GM20431 (cell line): Measurements from ENCODE around the gene FTH1.

Experiments
- in situ Hi-C: fragments of 300-500 bp; cut with MseI, MboI; formaldehyde crosslinking; loops from one replicate; pipeline ENCODE4 v1.15.0; 2020; ENCODE audit warnings: low sequenced_read_pairs; ENCODE audit not compliant: unreplicated experiment

The FTH1 gene

DNA sequence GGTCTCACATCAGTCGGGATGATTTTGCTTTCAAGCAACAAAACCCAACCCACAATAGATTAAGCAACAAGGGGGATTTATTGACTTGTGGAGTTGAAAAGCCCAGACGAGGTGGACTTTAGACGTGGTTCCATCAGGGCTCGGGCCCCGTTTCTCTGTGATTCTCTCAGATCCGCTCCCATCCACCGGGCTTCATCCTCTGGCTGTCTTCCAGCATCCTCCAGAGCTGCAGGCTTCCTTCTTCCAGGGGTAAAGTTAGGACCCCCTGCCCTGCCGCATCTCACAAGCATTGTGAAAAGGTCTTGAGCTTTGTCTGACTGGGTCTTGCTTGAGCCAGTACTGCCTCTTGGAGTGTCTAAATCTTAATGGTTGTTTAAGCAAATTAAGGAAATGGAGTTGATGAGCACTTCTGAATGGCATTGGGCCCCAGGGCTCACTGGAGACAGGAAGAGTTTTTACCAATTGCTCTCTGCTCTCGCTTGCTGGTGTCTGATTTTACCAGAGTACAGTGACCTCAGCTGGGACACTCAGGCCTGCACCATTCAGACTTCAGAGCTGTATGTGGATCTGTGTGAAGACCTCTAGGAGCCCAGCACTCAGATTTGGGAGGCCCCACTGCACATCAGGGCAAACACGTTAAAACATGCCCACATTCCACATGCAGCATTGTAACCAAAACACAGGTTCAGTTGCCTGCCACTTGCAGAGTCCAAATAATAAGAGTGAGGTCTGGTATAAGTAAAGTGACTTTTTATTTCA lies 13.5 kb upstream of the FTH1 start:
- in situ Hi-C loops: no loop called here

DNA sequence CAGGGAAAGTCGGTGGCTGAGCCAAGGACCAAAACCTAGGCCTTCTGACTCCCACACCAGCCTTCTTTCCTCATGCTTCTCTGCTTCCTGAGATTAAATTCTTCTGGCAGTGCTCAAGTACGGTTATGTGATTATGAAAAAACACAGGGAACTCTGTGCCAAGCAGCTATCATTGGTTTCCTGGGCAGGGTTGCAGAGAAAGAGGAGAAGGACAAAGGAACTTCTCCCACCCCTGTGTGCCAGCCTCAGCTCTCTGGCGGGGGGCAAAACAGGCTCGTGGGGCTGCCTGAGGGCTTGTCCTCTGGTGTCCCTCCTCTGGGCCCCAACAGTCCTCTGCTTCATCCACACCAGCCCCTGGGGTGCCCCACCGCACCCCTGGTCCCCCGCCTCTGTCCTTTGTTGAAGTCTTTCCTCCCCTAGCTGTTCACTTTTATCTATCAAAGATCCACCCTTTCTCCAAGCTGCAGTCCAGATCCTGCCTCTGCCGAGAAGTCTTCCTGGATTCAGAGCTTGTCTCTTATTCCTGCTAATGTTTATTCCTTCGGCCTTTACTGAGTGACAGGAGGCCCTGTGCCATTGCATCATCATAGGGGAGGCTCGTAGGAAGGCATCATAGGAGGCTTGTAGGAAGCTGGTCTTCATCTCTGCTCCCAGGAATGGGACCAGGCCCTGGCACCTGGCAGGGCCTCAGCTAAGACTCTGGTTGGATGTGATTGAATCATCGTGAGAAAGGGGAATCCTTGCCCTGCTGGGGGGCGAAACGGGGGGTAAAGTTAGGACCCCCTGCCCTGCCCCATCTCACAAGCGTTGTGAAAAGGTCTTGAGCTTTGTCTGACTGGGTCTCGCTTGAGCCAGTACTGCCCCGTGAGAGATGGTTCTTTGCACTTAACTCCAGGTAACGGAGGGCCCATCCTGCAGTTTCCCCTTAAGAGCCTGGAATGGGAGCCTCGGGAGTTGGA lies 11.5 kb upstream of the FTH1 start:
- in situ Hi-C loops: no loop called here

GRCh38 chr11:61976813-61977475 lies 9.5 kb upstream of the FTH1 start:
- in situ Hi-C loops: no loop called here

GRCh38 chr11:61976420-61976800 lies 9.0 kb upstream of the FTH1 start:
- in situ Hi-C loops: no loop called here

GRCh38 chr11:61975638-61976419 lies 8.4 kb upstream of the FTH1 start:
- in situ Hi-C loops: no loop called here

DNA sequence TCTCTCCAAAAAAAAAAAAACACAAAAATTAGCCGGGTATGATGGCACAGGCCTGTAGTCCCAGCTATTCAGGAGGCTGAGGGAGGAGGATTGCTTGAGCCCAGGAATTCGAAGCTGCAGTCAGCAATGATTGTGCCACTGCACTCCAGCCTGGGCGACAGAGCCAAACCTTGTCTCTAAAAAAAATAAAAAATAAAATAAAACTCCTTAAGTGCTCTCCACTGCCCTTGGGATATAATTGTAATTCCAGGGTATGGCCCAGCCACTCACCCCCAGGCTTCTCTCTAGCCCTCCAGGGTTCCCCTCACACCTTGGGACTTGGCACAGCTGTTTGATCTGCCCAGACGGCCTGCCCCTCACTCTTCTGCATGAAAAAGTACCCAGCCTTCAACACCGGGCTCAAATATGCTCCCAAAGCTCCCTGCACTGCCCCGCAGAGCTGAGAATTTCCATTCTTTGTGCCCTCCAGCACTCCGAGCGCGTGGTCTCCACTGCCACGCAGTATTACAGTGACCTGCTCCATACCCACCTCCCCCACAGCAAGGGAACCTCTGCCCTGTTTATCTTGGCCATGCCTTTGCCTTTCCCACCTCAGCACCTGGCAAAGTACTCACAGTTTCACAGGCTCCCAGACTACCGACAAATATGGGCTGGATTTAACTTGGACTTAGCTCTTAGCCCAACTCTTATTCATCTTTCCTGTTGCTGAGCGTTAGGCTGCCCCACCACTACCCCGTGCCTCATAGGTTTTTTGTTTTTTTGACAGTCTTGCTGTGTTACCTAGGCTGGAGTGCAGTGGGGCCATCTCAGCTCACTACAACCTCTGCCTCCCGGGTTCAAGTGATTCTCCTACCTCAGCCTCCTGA lies 7.6 kb upstream of the FTH1 start:
- in situ Hi-C loops: no loop called here

DNA sequence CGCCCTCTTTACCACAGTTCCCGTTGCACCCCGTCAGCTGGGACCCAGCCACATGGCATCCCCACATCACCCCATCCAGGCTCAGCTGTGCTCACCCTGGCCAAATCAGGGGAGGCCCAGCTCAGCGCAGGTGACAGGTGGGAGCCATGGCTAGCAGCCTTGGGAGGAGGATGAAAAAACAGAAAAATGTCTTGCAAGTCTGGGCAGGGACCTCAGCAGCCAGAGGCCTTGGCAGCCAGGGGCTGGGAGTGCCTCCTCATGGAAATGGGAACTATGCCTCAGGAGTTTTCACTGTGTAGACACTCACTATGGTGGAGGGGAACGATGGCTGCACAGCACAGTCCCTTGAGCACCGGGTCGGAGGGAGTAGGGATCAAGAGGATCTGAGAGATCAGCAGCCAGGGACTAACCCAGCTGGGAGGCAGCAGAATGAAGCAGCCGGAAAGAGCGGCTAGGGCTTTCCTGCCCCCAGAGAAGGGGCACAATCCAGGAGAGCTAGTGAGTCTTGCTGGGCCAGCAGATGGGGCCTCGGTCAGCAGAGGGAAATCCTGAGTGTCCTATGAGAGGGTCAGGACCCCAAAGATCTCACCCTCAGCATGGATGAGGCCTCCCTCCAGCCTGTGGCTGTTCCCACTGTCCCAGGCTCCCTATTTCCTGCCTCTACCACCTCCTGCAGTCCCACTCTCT lies 6.2 kb upstream of the FTH1 start:
- in situ Hi-C loops: no loop called here

- in situ Hi-C loops: no loop called here
These were observed 5.4 kb upstream of the FTH1 start for GRCh38 chr11:61972672-61973475.

GRCh38 chr11:61972112-61972671 lies 4.8 kb upstream of the FTH1 start:
- in situ Hi-C loops: no loop called here

GRCh38 chr11:61971248-61972111 lies 4.0 kb upstream of the FTH1 start:
- in situ Hi-C loops: no loop called here

GRCh38 chr11:61969838-61970662 lies 2.6 kb upstream of the FTH1 start:
- in situ Hi-C loops: no loop called here

DNA sequence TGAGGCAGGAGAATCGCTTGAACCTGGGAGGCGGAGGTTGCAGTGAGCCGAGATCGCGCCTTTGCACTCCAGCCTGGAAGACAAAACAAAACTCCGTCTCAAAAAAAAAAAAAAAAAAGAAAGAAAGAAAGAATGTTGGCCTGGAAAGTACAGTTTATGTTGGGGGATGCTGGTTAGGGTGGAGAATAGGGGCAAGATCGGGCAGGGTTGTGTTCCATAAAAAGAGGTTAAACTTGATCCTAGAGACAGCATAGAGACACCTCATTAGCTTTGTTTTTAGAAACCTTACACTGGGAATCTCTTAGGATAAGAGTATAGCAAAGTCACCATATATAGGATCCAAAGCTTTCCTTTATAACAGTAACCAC lies 1.9 kb upstream of the FTH1 start:
- in situ Hi-C loops: no loop called here

DNA sequence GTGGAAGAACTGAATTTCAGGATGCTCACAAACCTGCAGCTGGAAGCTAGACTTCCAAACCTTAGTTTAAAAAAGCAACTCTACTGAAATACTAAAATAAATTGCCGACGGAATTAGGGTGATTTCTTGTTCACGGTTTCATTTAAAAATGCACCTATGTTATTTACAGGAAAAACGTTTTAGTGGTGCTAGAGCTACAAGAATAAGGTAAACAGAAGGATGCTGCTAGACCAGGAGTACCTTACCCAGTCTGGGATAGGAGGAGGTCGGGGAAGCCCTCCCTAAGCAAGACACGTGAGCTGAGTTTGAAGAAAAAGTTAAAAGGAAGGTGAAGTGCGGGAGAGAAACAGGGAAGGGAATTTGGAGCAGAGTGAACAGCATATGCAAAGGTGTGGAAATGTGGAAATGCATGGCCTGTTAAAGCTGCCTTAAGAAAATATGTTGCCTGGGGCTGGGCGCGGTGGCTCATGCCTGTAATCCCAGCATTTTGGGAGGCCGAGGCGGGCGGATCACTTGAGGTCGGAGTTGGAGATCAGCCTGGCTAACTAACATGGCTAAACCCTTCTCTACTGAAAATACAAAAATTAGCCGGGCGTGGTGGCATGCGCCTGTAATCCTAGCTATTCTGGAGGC lies 1.4 kb upstream of the FTH1 start:
- in situ Hi-C loops: no loop called here

DNA sequence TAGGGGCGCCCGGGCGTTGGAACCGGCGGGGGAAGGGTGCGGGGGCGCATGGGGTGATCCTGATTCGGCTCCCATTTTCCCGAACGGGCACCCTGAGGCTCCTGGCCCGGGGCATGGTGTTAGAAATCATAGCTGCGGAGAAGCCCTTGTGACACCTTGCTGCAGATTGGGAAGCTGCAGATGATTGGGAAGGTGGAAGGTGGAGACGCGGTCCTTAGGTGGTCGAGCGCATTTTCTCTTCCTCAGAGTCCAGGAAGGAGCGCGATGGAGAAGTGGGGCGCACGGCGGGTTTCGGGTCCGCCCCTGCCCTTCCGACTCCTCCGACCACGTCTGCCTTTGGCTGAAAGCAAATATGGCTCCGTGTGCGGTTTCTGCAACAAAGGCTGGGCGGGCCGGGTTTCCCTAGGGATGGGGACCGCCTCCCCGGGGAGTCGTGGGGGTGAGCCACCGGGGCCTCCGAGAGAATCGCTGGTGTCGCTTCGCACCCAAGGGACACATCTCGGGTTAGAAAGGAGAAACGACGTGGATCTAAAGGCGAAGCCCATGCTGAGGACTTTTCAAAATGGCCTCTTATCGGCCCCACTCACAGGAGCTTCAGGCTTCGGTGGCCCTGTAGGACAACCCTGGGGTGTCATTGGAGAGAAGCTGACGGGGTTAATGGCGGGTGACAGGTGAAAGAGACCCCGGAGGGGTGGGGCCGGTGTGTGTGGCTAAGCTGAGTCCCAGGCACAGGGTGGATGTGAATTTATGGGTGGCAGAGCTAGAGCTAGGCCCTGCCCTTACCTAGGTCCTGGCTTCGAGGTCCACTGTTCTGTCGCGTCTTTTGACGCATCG lies 707 bp upstream of the FTH1 start:
- in situ Hi-C loops: no loop called here

DNA sequence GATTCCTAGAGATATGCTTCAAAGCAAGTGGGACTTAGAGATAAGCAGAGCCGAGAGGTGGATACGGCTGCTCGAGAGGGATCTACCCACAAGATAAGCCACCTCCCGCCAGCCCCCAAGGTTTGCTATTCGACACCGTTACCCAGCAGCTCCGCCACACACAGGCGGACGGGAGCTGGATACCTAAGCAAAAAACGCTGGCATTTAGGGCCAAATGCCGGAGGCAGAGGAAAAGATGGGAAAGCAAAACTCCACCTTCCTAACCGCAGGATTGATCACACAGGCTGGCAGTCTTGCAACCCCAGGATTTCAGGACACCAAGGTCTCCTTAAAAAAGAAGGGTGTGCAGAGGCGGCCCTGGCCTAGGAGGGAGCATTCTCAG lies 709 bp downstream of the FTH1 start:
- in situ Hi-C loops: no loop called here
